Activated naive CD8-positive, alpha-beta T cell (primary cell): Measurements from ENCODE around the gene ATG16L2.
A peak's percentile ranks its signal among the peaks of the same experiment; 100 is the strongest.
"Not testable (repeated sequence)": the region's sequence is repeated elsewhere in the genome, so short reads cannot be mapped to it uniquely, and the experiment has no call there.

Experiments used
- H3K27ac Mint-ChIP-seq: one replicate; pipeline ENCODE4 v1.8.0; 2021; ENCODE audit warnings: mixed read lengths
- H3K27me3 Mint-ChIP-seq: one replicate; pipeline ENCODE4 v1.8.0; 2021; ENCODE audit warnings: mixed read lengths
- H3K36me3 Mint-ChIP-seq: one replicate; pipeline ENCODE4 v1.8.0; 2021; ENCODE audit warnings: mixed read lengths
- H3K4me1 Mint-ChIP-seq: one replicate; pipeline ENCODE4 v1.8.0; 2021; ENCODE audit warnings: low read depth, mixed read lengths
- H3K4me3 Mint-ChIP-seq: one replicate; pipeline ENCODE4 v1.8.0; 2021; ENCODE audit warnings: mild to moderate bottlenecking, mixed read lengths
- H3K9me3 Mint-ChIP-seq: one replicate; pipeline ENCODE4 v1.8.0; 2021; ENCODE audit warnings: low read depth, mixed read lengths

Gene ATG16L2

DNA sequence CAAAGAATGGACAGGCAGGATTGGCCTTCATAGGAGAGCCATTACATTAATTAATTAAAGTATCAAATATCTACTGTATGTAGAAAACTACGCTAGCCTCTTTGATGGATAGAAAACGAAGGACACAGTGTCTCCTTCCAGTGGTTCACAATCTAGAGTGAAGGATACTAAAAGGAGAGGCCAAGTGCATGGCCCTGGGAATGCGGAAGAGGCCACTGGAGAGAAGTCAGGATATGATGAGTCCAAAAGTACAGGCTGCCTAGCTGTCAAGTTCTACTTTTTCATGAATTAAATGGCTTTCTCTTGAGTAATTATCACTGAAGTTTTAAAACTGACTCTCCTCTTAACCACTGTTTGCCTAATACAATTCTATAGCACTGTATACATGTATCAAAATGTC lies 41.9 kb downstream of the ATG16L2 start:
- Mint-ChIP-seq H3K36me3 (peaks cover 14% of the 10 kb centered on the region), H3K4me1 (no peaks in the 10 kb centered on the region), H3K27ac (no peak overlapping the region), H3K4me3 (no peak overlapping the region), H3K9me3 (no peaks in the 10 kb centered on the region), H3K27me3 (no peaks in the 10 kb centered on the region)

DNA sequence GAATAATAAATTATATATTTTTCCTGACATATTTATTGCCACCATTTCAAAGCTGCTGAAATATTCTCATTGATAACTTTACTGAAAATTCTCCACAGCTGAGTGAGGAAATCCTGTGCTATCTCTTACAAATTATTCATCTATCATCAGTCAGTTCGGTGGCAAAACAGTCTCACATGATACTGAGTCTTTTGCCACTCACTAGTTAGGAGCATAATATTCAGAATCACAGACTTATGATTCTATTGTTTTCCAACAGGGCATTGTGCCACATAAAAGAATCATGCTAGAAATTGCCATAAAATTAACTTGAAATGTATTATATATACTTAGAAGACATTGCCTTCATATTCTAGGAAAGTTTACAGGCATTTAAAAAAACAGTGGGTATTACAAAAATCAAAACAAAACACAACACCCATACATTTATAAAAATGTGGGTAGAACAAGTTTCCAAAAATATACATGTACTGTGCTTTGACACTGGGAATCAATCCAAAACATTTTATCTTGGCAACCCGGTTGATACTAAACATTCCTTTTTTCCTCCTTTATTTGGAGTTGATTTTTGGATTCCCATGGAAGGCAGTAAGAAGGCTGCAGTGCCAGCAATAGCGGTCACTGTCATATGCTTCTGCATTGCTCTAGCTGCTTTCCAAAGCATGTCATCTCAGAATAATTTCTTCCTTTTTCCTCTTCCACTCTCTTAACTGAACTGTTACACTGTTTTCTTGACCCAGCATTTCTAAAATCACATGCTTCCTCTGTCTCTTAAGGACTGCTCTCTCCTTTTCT lies 42.5 kb downstream of the ATG16L2 start:
- Mint-ChIP-seq H3K27me3 (no peaks in the 10 kb centered on the region), H3K9me3 (no peaks in the 10 kb centered on the region), H3K4me1 (no peaks in the 10 kb centered on the region), H3K36me3 (peaks cover 14% of the 10 kb centered on the region), H3K27ac (no peak overlapping the region), H3K4me3 (no peak overlapping the region)

DNA sequence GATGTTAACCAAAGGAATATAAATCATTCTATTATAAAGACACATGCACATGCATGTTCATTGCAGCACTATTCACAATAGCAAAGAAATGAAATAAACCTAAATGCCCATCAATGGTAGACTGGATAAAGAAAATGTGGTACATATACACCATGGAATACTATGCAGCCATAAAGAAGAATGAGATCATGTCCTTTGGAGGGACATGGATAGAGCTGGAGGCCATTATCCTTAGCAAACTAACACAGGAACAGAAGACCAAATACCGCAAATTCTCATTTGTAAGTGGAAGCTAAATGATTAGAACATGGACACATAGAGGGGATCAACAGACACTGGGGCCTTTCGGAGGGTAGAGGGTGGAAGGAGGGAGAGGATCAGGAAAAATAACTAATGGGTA lies 44.1 kb downstream of the ATG16L2 start:
- H3K27me3 Mint-ChIP-seq, H3K4me1 Mint-ChIP-seq, H3K4me3 Mint-ChIP-seq, H3K27ac Mint-ChIP-seq, H3K9me3 Mint-ChIP-seq: not testable (repeated sequence)
- peaks cover 14% of the 10 kb centered on the region for H3K36me3 Mint-ChIP-seq

DNA sequence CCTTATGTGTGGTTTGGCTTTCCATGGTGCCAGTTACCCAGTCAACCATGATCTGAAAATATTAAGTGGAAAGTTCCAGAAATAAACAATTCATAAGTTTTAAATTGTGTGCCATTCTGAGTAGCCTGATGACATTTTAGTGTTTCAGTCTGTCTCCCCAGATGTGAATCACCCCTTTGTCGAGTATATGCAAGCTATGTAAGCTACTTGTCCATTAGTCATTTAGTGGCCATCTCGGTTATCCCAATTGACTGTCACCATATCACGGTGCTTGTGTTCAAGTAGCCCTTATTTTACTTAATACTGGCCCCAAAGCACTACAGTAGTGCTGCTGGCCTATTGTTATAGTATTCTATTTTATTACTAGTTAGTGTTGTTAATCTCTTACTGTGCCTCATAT lies 44.9 kb downstream of the ATG16L2 start:
- H3K27ac Mint-ChIP-seq: no peak overlapping the region
- no peaks in the 10 kb centered on the region for H3K9me3 Mint-ChIP-seq
- H3K4me1 Mint-ChIP-seq: no peaks in the 10 kb centered on the region
- H3K4me3 Mint-ChIP-seq: no peak overlapping the region
- H3K36me3 Mint-ChIP-seq: peaks cover 14% of the 10 kb centered on the region
- no peaks in the 10 kb centered on the region for H3K27me3 Mint-ChIP-seq

DNA sequence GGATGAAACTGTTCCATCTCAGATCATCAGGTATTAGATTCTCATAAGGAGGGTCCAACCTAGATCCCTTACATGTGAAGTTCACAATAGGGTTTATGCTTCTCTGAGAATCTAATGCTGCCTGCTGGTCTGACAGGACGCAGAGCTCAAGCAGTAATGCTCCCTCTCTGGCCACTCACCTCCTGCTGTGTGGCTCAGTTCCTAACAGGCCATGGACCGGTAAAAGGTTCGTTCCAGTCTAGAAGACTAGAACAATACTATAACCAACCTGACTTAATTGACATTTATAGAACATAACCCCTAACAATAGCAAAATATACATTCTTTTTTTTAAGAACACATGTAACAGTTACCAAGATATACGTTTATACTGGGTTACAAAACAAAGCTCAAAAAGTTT lies 45.8 kb downstream of the ATG16L2 start:
- H3K4me3 Mint-ChIP-seq: no peak overlapping the region
- H3K27ac Mint-ChIP-seq: no peak overlapping the region
- no peaks in the 10 kb centered on the region for H3K9me3 Mint-ChIP-seq
- H3K36me3 Mint-ChIP-seq: peaks cover 14% of the 10 kb centered on the region
- no peaks in the 10 kb centered on the region for H3K27me3 Mint-ChIP-seq
- no peaks in the 10 kb centered on the region for H3K4me1 Mint-ChIP-seq

DNA sequence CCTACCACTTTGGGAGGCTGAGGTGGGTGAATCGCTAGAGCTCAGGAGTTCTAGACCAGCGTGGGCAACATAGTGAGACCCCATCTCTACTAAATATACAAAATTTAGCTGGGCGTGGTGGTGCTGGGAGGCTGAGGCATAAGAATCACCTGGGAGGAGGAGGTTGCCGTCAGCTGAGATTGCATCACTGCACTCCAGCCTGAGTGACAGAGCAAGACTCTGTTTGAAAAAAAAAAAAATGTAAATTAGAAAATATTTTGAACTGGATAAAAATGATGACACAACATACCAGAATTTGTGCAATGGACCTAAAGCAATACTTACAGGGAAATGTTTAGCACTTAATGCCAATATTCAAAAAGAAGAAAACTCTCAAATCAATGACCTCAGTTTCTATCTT lies 46.4 kb downstream of the ATG16L2 start:
- Mint-ChIP-seq H3K4me3 (no peak overlapping the region), H3K27ac (no peak overlapping the region), H3K27me3 (no peaks in the 10 kb centered on the region), H3K9me3 (no peaks in the 10 kb centered on the region), H3K36me3 (peaks cover 14% of the 10 kb centered on the region), H3K4me1 (peaks cover 1% of the 10 kb centered on the region)

DNA sequence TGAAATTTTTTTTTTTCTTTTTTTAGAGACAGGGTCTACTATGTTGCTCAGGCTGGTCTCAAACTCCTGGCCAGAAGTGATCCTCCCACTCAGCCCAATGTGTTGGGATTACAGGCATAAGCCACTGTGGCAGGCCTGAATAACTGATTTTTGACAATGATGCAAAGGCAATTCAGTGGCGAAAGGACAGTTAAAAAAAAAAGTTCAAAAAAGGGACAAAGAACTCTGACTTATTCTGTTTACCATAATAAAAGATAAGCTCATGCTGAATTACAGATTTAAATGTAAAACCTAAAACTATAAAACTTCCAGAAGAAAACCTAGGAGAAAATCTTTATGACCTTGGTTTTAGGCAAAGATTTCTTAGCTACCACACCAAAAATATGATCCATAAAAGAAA lies 48.9 kb downstream of the ATG16L2 start:
- no peak overlapping the region for H3K27ac Mint-ChIP-seq
- H3K36me3 Mint-ChIP-seq: peaks cover 22% of the 10 kb centered on the region
- H3K9me3 Mint-ChIP-seq: no peaks in the 10 kb centered on the region
- no peaks in the 10 kb centered on the region for H3K27me3 Mint-ChIP-seq
- no peak overlapping the region for H3K4me3 Mint-ChIP-seq
- peaks cover 1% of the 10 kb centered on the region for H3K4me1 Mint-ChIP-seq

DNA sequence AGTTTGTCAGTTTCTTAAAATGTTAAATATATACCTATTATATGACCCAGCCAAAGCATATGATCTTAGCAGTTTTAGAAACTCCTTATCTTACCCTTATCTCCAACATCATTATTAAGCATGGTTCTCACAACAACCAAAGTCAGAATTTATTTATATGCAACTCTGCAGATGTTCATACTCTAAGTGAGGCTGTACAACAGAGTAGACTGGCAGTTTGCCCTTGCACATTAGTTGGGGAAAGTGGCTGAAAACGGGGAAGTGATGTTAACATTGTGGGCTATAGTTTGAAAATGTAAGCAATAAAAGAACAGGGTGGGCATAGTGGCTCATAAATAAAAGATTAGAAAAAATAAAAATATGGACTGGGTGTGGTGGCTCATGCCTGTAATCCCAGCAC lies 49.7 kb downstream of the ATG16L2 start:
- H3K27ac Mint-ChIP-seq: no peak overlapping the region
- no peak overlapping the region for H3K4me3 Mint-ChIP-seq
- H3K4me1 Mint-ChIP-seq: peaks cover 1% of the 10 kb centered on the region
- no peaks in the 10 kb centered on the region for H3K27me3 Mint-ChIP-seq
- H3K9me3 Mint-ChIP-seq: no peaks in the 10 kb centered on the region
- H3K36me3 Mint-ChIP-seq: peaks cover 18% of the 10 kb centered on the region

DNA sequence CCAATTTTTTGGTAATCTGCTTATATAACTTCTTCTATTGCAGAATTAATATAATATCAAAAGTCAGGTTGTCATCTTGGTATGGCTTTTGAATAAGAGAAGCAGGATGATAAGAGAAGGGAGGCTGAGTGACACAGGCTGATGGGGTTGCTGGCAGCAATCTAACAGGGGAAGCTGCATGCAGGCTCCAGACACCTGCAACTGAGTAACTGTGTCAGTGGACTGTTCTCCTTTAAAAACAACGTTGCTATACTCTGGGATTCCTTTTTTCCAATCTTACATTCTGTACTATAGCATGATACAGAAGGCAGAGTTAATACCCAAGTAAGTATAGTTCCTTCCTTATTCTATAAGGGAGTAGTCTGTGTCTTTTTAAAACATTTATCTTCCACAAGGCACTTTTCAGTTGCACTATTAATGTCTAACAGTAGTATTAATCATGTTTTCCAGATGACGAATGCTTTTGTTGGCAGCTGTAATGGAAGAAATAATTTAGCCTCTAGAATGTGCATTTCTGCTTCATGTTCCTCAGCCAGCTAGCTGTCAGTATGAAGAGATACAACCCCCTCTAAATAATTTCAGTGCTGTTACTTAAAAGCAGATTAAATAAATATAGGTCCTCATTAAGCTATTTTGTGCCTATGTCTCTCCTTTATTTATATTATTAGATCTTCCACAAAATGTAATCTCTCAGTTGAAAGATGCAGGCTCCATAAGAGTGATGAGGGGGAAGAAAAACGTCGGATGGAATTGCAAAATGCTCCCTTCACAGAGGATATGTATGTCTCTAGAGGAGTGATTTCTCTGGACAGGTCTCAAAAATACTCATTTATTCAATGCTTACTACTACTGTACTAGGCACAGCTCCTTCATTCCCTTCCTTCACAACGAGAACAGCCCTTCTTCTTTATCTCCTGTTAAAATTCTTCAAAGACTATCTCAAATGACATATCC lies 50.8 kb downstream of the ATG16L2 start:
- Mint-ChIP-seq H3K36me3 (peaks cover 13% of the 10 kb centered on the region), H3K27ac (peak overlapping the region; percentile 2), H3K27me3 (no peaks in the 10 kb centered on the region), H3K4me1 (peaks cover 9% of the 10 kb centered on the region), H3K9me3 (no peaks in the 10 kb centered on the region), H3K4me3 (no peak overlapping the region)

DNA sequence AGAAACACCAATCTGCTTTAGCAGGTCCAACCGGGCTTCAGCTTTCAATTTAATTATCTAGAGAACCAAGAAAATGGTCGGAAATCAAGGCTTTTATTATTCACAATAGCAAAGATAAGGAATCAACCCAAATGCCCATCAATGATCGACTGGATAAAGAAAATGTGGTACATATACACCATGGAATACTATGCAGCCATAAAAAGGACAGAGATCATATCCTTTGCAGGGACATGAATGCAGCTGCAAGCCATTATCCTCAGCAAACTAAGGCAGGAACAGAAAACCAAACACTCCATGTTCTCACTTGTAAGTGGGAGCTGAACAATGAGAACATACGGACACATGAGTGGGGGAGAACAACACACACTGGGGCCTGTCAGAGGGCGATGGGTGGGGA lies 53.8 kb downstream of the ATG16L2 start:
- H3K36me3 Mint-ChIP-seq: peaks cover 17% of the 10 kb centered on the region

DNA sequence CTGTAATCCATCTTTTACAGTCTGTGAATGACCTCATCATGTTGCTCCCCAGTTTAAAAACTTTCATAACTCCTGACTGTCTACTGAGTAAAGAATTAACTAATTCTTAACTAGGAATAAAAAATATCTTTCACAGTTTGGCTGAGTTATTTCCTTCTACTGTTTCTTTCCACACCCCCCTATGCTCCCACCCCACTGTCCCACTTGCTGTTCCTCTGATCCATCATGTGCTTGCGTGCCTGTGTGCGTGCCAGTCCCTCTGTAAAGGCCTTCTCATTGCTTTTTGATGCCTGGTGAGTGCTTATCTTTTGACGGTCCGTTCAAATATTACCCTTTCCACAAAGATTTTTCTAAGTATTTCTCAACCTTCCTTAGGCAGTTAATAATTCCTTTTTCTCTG lies 55.6 kb downstream of the ATG16L2 start:
- no peaks in the 10 kb centered on the region for H3K9me3 Mint-ChIP-seq
- no peak overlapping the region for H3K4me3 Mint-ChIP-seq
- H3K36me3 Mint-ChIP-seq: peaks cover 17% of the 10 kb centered on the region
- H3K27me3 Mint-ChIP-seq: no peaks in the 10 kb centered on the region
- no peak overlapping the region for H3K27ac Mint-ChIP-seq
- H3K4me1 Mint-ChIP-seq: peaks cover 23% of the 10 kb centered on the region

More for the DNA sequence above, 53.8 kb downstream of the ATG16L2 start:
- no peaks in the 10 kb centered on the region for H3K27me3 Mint-ChIP-seq
- H3K27ac Mint-ChIP-seq: no peak overlapping the region
- peaks cover 23% of the 10 kb centered on the region for H3K4me1 Mint-ChIP-seq
- no peaks in the 10 kb centered on the region for H3K9me3 Mint-ChIP-seq
- H3K4me3 Mint-ChIP-seq: no peak overlapping the region

DNA sequence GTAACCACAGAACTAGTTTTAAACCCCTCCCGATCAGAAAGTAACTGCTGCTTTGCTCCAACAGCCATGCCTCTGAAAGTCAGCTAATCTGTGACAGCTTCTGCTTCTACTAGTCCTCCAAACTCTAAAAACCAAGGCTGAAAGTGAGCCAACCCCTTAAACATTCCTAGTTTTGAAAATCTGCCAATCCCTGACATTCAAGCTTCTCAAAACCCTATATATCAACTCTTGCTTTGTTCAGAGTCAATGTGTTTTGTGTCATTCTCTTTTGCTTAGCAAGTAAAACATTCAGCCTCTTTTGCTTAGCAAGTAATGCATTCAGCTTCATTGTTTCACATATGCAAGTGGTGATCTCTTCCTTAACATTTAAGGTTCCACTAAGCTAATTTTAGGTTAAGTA lies 56.9 kb downstream of the ATG16L2 start:
- Mint-ChIP-seq H3K9me3 (no peaks in the 10 kb centered on the region), H3K4me1 (peaks cover 22% of the 10 kb centered on the region), H3K36me3 (peaks cover 17% of the 10 kb centered on the region), H3K27me3 (no peaks in the 10 kb centered on the region), H3K27ac (no peak overlapping the region), H3K4me3 (no peak overlapping the region)

DNA sequence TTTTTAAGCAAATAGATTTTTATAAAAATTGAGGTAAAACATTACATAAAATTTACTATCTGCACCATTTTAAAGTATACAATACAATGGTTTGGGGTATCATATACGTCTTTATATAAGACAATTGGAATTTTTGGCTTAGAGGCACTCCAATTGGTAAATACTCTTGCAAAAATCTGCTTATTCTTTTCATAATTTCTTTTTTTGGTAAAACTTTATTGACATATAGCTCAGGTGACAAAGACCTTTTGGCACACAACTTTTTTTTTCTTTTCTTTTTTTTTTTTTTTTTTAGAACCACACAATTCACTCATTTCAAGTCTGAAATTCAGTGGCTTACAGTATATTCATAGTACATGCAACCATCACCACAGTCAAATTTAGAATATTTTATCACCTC lies 57.8 kb downstream of the ATG16L2 start:
- Mint-ChIP-seq H3K27me3 (no peaks in the 10 kb centered on the region), H3K9me3 (no peaks in the 10 kb centered on the region), H3K27ac (no peak overlapping the region), H3K4me3 (no peak overlapping the region), H3K4me1 (peaks cover 22% of the 10 kb centered on the region), H3K36me3 (peaks cover 15% of the 10 kb centered on the region)

DNA sequence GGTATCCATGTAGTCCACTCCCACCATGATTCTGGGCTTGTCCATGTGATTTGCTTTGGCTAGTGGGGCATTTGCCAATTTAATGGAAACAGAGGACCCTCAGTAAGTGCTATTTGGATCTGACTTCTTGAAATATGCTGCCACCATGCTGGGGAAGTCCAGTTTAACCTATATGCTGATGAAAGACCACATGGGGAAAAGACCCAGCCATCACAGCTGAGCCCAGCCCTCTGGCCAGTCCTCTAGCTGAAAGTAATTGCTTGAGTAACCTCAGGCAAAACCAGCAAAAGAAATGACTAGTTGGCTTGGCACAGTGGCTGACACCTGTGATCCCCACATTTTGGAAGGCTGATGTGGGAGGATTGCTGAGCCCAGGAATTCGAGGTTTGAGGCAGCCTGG lies 61.5 kb downstream of the ATG16L2 start:
- Mint-ChIP-seq H3K9me3 (no peaks in the 10 kb centered on the region), H3K27ac (no peak overlapping the region), H3K36me3 (peaks cover 14% of the 10 kb centered on the region), H3K4me3 (no peak overlapping the region), H3K27me3 (no peaks in the 10 kb centered on the region), H3K4me1 (peaks cover 11% of the 10 kb centered on the region)

DNA sequence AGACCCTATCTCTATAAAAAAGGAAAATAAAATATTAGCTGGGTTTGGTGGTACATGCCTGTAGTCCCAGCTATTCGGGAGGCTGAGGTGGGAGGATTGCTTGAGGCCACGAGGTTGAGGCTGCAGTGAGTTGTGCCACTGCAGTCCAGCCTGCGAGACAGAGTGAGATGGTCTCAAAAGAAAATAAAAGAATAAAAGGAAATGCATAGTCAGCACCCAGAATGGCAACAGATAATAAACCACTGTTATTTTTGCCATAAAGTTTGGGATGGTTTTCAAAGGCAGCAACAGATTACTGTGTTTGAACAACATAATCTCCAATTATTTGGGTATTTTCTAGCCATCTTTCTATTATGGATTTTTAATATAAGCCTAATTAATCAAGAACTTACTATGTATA lies 61.9 kb downstream of the ATG16L2 start:
- no peak overlapping the region for H3K4me3 Mint-ChIP-seq
- H3K27me3 Mint-ChIP-seq: no peaks in the 10 kb centered on the region
- H3K4me1 Mint-ChIP-seq: peaks cover 7% of the 10 kb centered on the region
- no peaks in the 10 kb centered on the region for H3K9me3 Mint-ChIP-seq
- peaks cover 14% of the 10 kb centered on the region for H3K36me3 Mint-ChIP-seq
- H3K27ac Mint-ChIP-seq: no peak overlapping the region
